GM19240 (cell line): Measurements from ENCODE around the gene CDH20.

ENCODE experiments used
- DNase-seq: peaks from one replicate; pipeline ENCODE4 v3.0.0; 2011; ENCODE audit warnings: low spot score; ENCODE audit not compliant: insufficient read length

CDH20 gene

GRCh38 chr18:61528961-61529360 lies 195.7 kb downstream of the CDH20 start:
- no peak for DNase-seq

- DNase-seq = no peak
Observed at GRCh38 chr18:61530681-61531080, 197.5 kb downstream of the CDH20 start.

- DNase-seq = no peak
Observed at GRCh38 chr18:61531182-61531581, 198.0 kb downstream of the CDH20 start.

- DNase-seq = no peak
Observed at GRCh38 chr18:61531891-61532290, 198.7 kb downstream of the CDH20 start.

GRCh38 chr18:61535401-61535800 lies 202.2 kb downstream of the CDH20 start:
- no peak for DNase-seq

- no peak for DNase-seq
Observed at GRCh38 chr18:61541673-61542072, 208.4 kb downstream of the CDH20 start.

GRCh38 chr18:61542596-61542995 lies 209.4 kb downstream of the CDH20 start:
- no peak for DNase-seq

- DNase-seq = no peak
Observed at GRCh38 chr18:61543518-61543917, 210.3 kb downstream of the CDH20 start.

GRCh38 chr18:61544178-61544577 lies 210.9 kb downstream of the CDH20 start:
- no peak for DNase-seq

GRCh38 chr18:61545281-61546245 lies 212.3 kb downstream of the CDH20 start:
- DNase-seq = no peak

- DNase-seq = no peak
Observed at GRCh38 chr18:61546590-61546989, 213.4 kb downstream of the CDH20 start.

- no peak for DNase-seq
Observed at GRCh38 chr18:61549416-61549815, 216.2 kb downstream of the CDH20 start.

- no peak for DNase-seq
Observed at GRCh38 chr18:61549889-61550288, 216.7 kb downstream of the CDH20 start.

GRCh38 chr18:61551586-61551985 lies 218.4 kb downstream of the CDH20 start:
- DNase-seq = peak; percentile 53

- no peak for DNase-seq
Observed at GRCh38 chr18:61553045-61553659, 219.9 kb downstream of the CDH20 start.

GRCh38 chr18:61554117-61554776 lies 221.0 kb downstream of the CDH20 start:
- no peak for DNase-seq

GRCh38 chr18:61554946-61555361 lies 221.7 kb downstream of the CDH20 start:
- no peak for DNase-seq

- no peak for DNase-seq
Observed at GRCh38 chr18:61556316-61556715, 223.1 kb downstream of the CDH20 start.

- no peak for DNase-seq
Observed at GRCh38 chr18:61556862-61557261, 223.6 kb downstream of the CDH20 start.

GRCh38 chr18:61569176-61569892 lies 236.1 kb downstream of the CDH20 start:
- DNase-seq = no peak

GRCh38 chr18:61570070-61570469 lies 236.8 kb downstream of the CDH20 start:
- DNase-seq = no peak
